HG03457 (cell line): Measurements from ENCODE around the gene ZMAT2.
A peak's percentile ranks its signal among the peaks of the same experiment; 100 is the strongest.
"Not testable (repeated sequence)": the region's sequence is repeated elsewhere in the genome, so short reads cannot be mapped to it uniquely, and the experiment has no call there.

ENCODE experiments used
- ATAC-seq: cut with Tn5 transposase; IDR thresholded peaks from one replicate; pipeline ENCODE4 v1.9.1; 2021; ENCODE audit warnings: moderate number of reproducible peaks; ENCODE audit not compliant: unreplicated experiment

The ZMAT2 gene

GRCh38 chr5:140700177-140701144, at the start of gene ZMAT2:
Gene ZMAT2 (plus strand): TSS chr5:140700447. CDS start chr5:140700461, 14 bp downstream.
- ATAC-seq: peak; percentile 85

- no peak for ATAC-seq
Observed at GRCh38 chr5:140658870-140659269, 41.4 kb upstream of the ZMAT2 start.

- not testable (repeated sequence) for ATAC-seq
Observed at GRCh38 chr5:140660371-140660770, 39.9 kb upstream of the ZMAT2 start.

GRCh38 chr5:140664030-140664358, 36.3 kb upstream of the ZMAT2 start:
- no peak for ATAC-seq

- ATAC-seq: peak; percentile 93
Observed at GRCh38 chr5:140664359-140665119, 35.7 kb upstream of the ZMAT2 start, which contains the start of gene WDR55. Gene WDR55 (plus strand): TSS chr5:140664904. CDS start chr5:140664913, 9 bp downstream.

GRCh38 chr5:140671035-140671434, 29.2 kb upstream of the ZMAT2 start:
- not testable (repeated sequence) for ATAC-seq

- no peak for ATAC-seq
Observed at GRCh38 chr5:140671472-140672125, 28.6 kb upstream of the ZMAT2 start.

GRCh38 chr5:140672455-140673186, 27.6 kb upstream of the ZMAT2 start:
- no peak for ATAC-seq

GRCh38 chr5:140673187-140673976, 26.9 kb upstream of the ZMAT2 start, which contains the start of gene DND1:
Gene DND1 (minus strand): TSS chr5:140673576. CDS start chr5:140673542, 34 bp downstream.
- no peak for ATAC-seq

- ATAC-seq: no peak
Observed at GRCh38 chr5:140674211-140674610, 26.0 kb upstream of the ZMAT2 start.

- no peak for ATAC-seq
Observed at GRCh38 chr5:140674629-140675028, 25.6 kb upstream of the ZMAT2 start.

GRCh38 chr5:140677947-140678346, 22.3 kb upstream of the ZMAT2 start:
- ATAC-seq: no peak

- ATAC-seq: no peak
Observed at GRCh38 chr5:140678993-140679392, 21.3 kb upstream of the ZMAT2 start.

- peak; percentile 4 for ATAC-seq
Observed at GRCh38 chr5:140690376-140690932, 9.8 kb upstream of the ZMAT2 start.

GRCh38 chr5:140690941-140691924, 9.0 kb upstream of the ZMAT2 start, which contains the start of the genes HARS1 and HARS2:
Gene HARS1 (minus strand): TSS chr5:140691370. CDS start chr5:140691304, 66 bp downstream.
Gene HARS2 (plus strand): TSS chr5:140691455. CDS start chr5:140691649, 194 bp downstream.
- ATAC-seq: peak; percentile 93

GRCh38 chr5:140694276-140694675, 6.0 kb upstream of the ZMAT2 start:
- ATAC-seq: no peak

- ATAC-seq: no peak
Observed at GRCh38 chr5:140696891-140697492, 3.3 kb upstream of the ZMAT2 start.
